Measurements from ENCODE around the gene KLHL41. TPM values are rescaled to one million over a fixed set of nuclear protein-coding genes. Genes with fewer than 3 reads are reported as not detected.
"Not testable (repeated sequence)": the region's sequence is repeated elsewhere in the genome, so short reads cannot be mapped to it uniquely, and the experiment has no call there.

Gene KLHL41
- total RNA-seq, 1 donor: under 0.01 TPM

DNA sequence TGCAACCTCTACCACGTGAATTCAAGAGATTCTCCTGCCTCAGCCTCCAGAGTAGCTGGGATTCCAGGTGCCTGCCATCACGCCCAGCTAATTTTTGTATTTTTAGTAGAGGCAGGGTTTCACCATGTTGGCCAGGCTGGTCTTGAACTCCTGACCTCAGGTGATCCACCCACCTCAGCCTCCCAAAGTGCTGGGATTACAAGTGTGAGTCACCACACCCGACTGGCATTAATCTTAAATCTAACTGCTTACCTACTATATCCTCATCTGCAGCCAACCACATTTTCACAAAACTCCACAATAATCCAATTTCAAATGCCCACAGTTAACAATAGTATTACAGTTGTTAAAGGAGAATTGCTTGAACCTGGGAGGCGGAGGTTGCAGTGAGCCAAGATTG, 61.2 kb downstream of the KLHL41 start:
- not testable (repeated sequence) for DNase-seq (ENCODE audit: low read depth in 2 of 3, low spot score in 2 of 3)

- DNase-seq (ENCODE audit: low read depth in 2 of 3, low spot score in 2 of 3): no peak
These were observed 62.1 kb downstream of the KLHL41 start for GRCh38 chr2:169571571-169571970.

- DNase-seq (ENCODE audit: low read depth in 2 of 3, low spot score in 2 of 3): no peak
These were observed 62.7 kb downstream of the KLHL41 start for GRCh38 chr2:169572189-169572588.

GRCh38 chr2:169572821-169573159, 63.3 kb downstream of the KLHL41 start:
- no peak for DNase-seq (ENCODE audit: low read depth in 2 of 3, low spot score in 2 of 3)

GRCh38 chr2:169573160-169573973, 63.9 kb downstream of the KLHL41 start, which contains the start of gene FASTKD1:
Gene FASTKD1, minus strand, starts transcription at chr2:169573865. Its CDS starts 1,836 bp downstream, at chr2:169572029.
- peak; percentile 68 to 90 (median 89) for DNase-seq (ENCODE audit: low read depth in 2 of 3, low spot score in 2 of 3)

DNA sequence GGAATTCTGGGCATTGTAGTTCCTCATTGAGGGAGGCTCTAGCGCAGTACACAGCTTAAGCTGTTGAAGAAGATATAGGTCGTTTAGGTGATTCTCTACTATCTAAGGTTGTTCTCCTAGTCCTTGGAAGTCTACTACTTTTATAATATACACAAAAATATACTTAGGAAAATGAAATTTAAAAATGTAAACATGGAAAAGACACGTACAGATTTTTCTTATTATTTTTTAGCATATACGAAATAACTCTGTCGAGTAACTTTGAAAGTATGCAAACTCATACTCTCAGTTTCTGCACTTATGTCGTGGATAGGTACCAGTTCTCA, 64.4 kb downstream of the KLHL41 start:
- DNase-seq (ENCODE audit: low read depth in 2 of 3, low spot score in 2 of 3): no peak

- DNase-seq (ENCODE audit: low read depth in 2 of 3, low spot score in 2 of 3): not testable (repeated sequence)
These were observed 65.0 kb downstream of the KLHL41 start for GRCh38 chr2:169574539-169574938.

DNA sequence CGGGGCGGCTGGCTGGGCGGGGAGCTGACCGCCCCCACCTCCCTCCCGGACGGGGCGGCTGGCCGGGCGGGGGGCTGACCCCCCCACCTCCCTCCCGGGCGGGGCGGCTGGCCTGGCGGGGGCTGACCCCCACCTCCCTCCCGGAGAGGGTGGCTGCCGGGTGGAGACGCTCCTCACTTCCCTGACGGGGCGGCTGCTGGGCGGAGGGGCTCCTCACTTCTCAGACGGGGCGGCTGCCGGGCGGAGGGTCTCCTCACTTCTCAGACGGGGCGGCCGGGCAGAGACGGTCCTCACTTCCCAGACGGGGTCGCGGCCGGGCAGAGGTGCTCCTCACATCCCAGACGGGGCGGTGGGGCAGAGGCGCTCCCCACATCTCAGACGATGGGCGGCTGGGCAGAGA, 65.8 kb downstream of the KLHL41 start:
- not testable (repeated sequence) for DNase-seq (ENCODE audit: low read depth in 2 of 3, low spot score in 2 of 3)

Other genes with a start within 250 kb of the KLHL41 start
- 0.27 TPM for gene LRP2, start 147.2 kb upstream of the KLHL41 start, total RNA-seq
- 2.4 TPM for gene BBS5, start 30.2 kb upstream of the KLHL41 start, total RNA-seq
- 11.6 TPM for gene FASTKD1, start 64.2 kb downstream of the KLHL41 start, total RNA-seq
- gene PPIG, start 74.6 kb downstream of the KLHL41 start, total RNA-seq: 8.3 TPM
- gene CFAP210, start 184.7 kb downstream of the KLHL41 start, total RNA-seq: not detected
- 3.2 TPM for gene PHOSPHO2, start 184.8 kb downstream of the KLHL41 start, total RNA-seq
- 9.4 TPM for gene KLHL23, start 224.1 kb downstream of the KLHL41 start, total RNA-seq